GM18507 (cell line): ENCODE measurements around the gene SGO2.
"Not testable (repeated sequence)": the region's sequence is repeated elsewhere in the genome, so short reads cannot be mapped to it uniquely, and the experiment has no call there.

ENCODE experiments used
- DNase-seq: peaks from one replicate; pipeline ENCODE4 v3.0.0; 2011; ENCODE audit warnings: low read depth; ENCODE audit not compliant: insufficient read length; ENCODE audit errors: extremely low spot score
- FAIRE-seq: peaks from 2 replicates; lab custom pipeline; 2011; peaks lifted over from hg19 to GRCh38; lab: Jason Lieb, UNC

Gene SGO2

GRCh38 chr2:200509612-200510433 lies 16.2 kb upstream of the SGO2 start, which contains the start of gene KCTD18:
TSS of gene KCTD18 (minus strand) at chr2:200510068. CDS start at chr2:200507016, 3,052 bp downstream.
- DNase-seq (peak; percentile 91), FAIRE-seq (peak; percentile 90)

GRCh38 chr2:200515155-200515554 lies 10.9 kb upstream of the SGO2 start:
- DNase-seq (no peak), FAIRE-seq (no peak)

GRCh38 chr2:200523158-200523557 lies 2.8 kb upstream of the SGO2 start:
- DNase-seq, result no peak
- no peak for FAIRE-seq

DNA sequence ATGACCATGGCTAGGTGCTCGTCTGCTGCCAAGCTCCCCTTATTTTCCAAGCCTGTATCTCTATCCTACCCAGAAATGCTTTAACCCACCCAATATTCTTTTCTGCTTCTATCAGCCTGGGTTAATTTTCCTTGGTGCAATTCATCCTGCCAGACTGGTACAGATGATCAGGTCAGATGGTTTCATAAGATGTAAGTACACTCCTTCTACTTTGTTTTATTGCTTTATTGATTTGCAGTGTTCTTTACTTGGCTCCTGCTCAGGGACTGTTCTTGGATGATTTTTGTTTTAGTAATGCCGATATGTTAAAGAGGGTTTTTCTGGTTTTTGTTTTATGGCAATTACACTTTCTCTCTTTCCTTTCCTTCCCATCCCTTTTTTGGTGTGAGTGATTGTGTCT lies 2.4 kb upstream of the SGO2 start:
- DNase-seq, result no peak
- no peak for FAIRE-seq

DNA sequence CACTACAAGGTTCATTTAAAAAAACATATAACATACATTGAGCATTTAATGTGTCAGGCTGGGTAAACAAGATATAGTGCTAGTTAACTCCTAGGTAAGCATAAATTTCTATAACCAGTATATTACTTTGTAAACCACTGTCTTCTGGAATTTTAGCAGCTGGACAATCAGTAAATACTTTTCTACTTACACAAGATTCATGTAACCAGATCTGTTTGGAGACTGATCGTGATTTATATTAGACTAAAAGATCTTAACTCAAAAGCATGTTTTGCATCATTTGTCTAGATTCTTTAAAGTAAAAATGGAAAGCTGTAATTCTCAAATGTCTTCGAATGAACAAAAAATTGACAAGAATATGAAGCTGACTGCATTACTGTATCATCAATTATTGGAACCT lies 941 bp upstream of the SGO2 start:
- FAIRE-seq (no peak), DNase-seq (no peak)

DNA sequence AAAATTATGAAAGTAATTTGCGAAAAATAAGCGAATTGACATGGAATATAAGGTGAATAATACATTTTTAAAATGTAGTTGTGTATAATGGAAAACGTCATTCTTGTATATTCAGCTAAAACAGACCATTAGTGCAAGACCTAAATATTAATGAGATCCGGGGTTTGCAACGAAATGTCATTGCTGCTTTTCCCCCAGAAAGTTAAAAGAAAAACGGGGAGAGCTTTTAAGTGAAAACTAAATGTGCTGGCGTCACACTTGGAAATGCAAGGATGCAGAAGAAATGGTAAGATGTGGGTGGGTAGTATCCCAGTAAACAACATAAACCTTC lies 491 bp upstream of the SGO2 start:
- no peak for DNase-seq

DNA sequence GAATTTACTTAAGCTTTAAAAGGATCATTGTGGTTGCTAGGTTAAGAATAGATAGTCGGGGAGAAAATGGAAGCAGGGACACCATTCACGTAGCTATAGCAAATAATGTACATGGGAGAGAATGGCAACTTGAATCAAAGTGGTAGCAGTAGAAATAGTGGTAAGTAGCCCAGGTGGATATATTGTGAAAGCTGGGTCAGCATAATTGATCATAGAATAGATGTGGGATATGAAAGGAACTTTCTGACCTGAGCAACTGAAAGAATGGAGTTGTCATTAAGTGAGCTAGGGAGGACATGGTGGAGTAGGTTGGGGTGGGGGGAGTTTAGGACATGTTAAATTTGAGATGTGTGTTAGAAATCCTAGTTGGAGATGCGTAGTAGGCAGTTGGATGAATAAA lies 2.2 kb downstream of the SGO2 start:
- DNase-seq, result no peak
- no peak for FAIRE-seq

More for the DNA sequence above, 491 bp upstream of the SGO2 start:
- no peak for FAIRE-seq

GRCh38 chr2:200533754-200534153 lies 7.7 kb downstream of the SGO2 start:
- DNase-seq, result no peak
- FAIRE-seq, result no peak

GRCh38 chr2:200534572-200534971 lies 8.6 kb downstream of the SGO2 start:
- FAIRE-seq (no peak), DNase-seq (no peak)

DNA sequence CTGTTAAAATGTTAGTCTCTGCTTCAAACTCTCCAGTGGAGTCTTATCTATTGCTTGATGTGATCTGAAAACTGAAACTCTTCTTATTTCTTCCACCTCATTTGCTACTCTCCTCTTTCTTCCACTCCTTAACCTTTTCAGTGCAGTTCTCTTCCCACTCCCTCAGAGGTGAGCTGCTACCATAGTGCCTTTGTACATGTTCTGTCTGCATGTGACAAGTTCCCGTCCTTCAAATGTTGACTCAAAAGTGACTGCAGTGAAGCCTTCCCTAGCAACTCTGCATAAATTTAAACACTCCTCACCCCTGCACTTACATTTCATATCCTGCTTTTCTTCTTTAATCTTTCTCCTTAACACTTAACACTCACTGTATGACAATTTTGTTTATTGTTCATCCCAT lies 12.1 kb downstream of the SGO2 start:
- no peak for DNase-seq
- FAIRE-seq, result no peak

DNA sequence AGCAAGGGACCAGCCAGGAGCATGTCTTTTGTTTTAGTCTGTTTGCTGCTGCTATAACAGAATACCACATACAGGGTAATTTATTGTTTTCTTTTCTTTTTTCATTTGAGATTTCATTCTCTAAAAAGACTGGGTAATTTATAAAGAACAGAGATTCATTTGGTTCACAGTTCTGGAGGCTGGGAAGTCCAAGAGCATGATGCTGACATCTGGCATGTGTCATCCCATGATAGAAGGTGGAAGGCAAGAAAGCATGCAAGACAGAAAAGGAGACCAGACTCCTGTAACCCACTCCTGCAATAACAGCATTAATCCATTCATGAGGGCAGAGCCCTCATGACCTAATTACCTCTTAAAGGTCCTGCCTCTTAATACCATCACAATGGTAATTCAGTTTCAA lies 14.8 kb downstream of the SGO2 start:
- FAIRE-seq (no peak), DNase-seq (no peak)

GRCh38 chr2:200566596-200566995 lies 40.6 kb downstream of the SGO2 start:
- FAIRE-seq, result not testable (repeated sequence)

GRCh38 chr2:200567932-200568331 lies 41.9 kb downstream of the SGO2 start:
- no peak for DNase-seq
- FAIRE-seq, result no peak

More at GRCh38 chr2:200566596-200566995, 40.6 kb downstream of the SGO2 start:
- DNase-seq, result not testable (repeated sequence)

- no peak for DNase-seq
- peak; percentile 29 for FAIRE-seq
These were observed 50.0 kb downstream of the SGO2 start for GRCh38 chr2:200575957-200576356.

- DNase-seq, result no peak
- no peak for FAIRE-seq
These were observed 51.0 kb downstream of the SGO2 start for GRCh38 chr2:200577027-200577426.

DNA sequence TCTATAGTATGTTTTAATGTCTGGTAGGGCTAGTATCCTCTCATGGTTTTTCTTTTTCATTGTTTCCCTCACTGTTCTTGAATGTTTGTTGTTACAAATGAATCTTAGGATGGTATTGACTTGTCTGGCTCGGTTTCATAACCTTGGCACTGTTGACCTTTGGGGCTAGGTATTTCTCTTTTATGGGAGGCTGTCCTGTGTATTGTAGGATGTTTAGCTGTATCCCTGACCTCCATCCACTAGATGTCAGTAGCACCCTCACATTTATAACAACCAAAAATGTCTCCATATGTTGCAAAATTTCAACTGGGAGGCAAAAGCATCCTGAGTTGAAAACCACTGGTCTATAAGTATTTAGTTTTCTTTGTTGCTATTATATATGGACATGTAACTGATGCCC lies 52.8 kb downstream of the SGO2 start:
- DNase-seq, result no peak
- peak; percentile 73 for FAIRE-seq

DNA sequence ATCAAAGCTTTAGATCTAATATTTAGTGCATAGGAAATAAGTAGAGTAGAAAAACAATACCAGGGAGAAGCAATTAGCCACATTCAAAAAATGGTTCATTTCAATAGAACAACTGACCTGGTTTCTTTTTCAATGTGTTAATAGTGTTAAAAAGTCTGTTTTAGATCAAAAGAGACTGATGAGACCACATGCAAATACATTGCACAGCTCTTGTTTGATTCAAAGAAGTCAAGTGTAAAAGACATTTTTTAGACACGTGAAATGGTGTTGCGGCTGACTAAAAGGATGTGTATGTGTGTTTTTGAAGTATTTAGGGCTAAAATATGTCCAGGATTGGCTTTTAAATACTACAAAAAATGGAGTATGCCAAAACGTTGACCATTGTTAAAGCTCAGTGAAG lies 58.6 kb downstream of the SGO2 start:
- no peak for DNase-seq
- no peak for FAIRE-seq

DNA sequence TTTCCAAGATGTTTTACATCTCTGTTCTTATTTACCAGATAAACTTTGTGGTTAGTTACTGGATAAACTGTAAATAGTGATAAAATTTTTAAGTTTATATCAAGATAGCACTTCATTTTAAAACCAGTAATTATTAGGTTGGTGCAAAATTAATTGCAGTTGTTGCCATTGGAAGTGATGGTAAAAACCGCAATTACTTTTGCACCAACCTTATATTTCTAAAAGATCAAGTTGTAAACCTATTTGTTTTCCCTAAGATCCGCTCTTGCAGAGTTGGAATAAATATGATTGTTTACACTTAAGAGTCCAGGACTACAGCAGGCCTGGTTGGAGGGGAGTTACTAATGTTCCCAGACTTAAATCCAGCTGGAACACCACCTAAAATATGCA lies 59.3 kb downstream of the SGO2 start:
- DNase-seq (no peak), FAIRE-seq (no peak)

GRCh38 chr2:200585730-200586643 lies 60.0 kb downstream of the SGO2 start, which contains the start of gene AOX1:
TSS of gene AOX1 (plus strand) at chr2:200586014. CDS start at chr2:200586109, 95 bp downstream.
- no peak for DNase-seq
- FAIRE-seq, result no peak

GRCh38 chr2:200586644-200586975 lies 60.6 kb downstream of the SGO2 start:
- DNase-seq (no peak), FAIRE-seq (no peak)
